ENCODE data around the gene GDF9. TPM values are rescaled to one million over a fixed set of nuclear protein-coding genes. Genes with fewer than 3 reads are reported as not detected.

The GDF9 gene
- total and polyA plus RNA-seq, 2 donors (not counting 3 experiments of a cell fraction or from before 2014, with no cell fraction given) = 0.07 TPM; not detected in 1

- no peak overlapping the region for H3K9ac ChIP-seq (replicated peaks; ENCODE audit: extremely low read depth, insufficient read depth, low read length)
- H4K20me1 ChIP-seq (replicated peaks; ENCODE audit: control insufficient read depth, extremely low read depth, insufficient read depth, low read length) = peaks cover 4% of the 10 kb centered on the region
- peaks cover 0 to 6% of the 10 kb centered on the region in 2 experiments for H3K36me3 ChIP-seq (ENCODE audit: control insufficient read depth in 2 of 2, extremely low read depth in 1 of 2, insufficient read depth in 2 of 2, low read length in 2 of 2)
- dilution Hi-C loops (cut with MboI; ENCODE audit: extremely low pct_ligation_motif_present, low sequenced_read_pairs) = no loop called here
- H3K9me1 ChIP-seq (replicated peaks; ENCODE audit: control insufficient read depth, extremely low read depth, insufficient read depth, low read length) = no peaks in the 10 kb centered on the region
- peaks cover 9% of the 10 kb centered on the region for H3K4me1 ChIP-seq (ENCODE audit: control insufficient read depth, extremely low read depth, insufficient read depth, low read length)
- DNase-seq (ENCODE audit: low read depth, low spot score) = peak; percentile 15
- H3K4me3 ChIP-seq (replicated peaks in 1 of 3; ENCODE audit: insufficient read depth in 1 of 3, low read depth in 1 of 3, low read length in 3 of 3) = no peak overlapping the region
- H2AFZ ChIP-seq (ENCODE audit: low read depth, low read length) = no peak overlapping the region
- ChIA-PET POLR2A (interaction anchor here (0.6 kb wide), 1 partner anchor 76 kb away, joined by 3 read pairs; no protein-coding TSS in a partner anchor), CTCF (no interaction called here)
- BruUV-seq (replicated peaks) = no TSS peak
- TF ChIP-seq FOS (IDR thresholded peaks at IDR 0.05; ENCODE audit: borderline replicate concordance, insufficient read depth, low read length) (peak; percentile 45), MYC (IDR thresholded peaks at IDR 0.05; ENCODE audit: low read depth, low read length) (no peak), POLR2AphosphoS5 (IDR thresholded peaks at IDR 0.05; ENCODE audit: insufficient read depth, low read depth, low read length) (no peak)
- H3K79me2 ChIP-seq (ENCODE audit: control insufficient read depth, insufficient read depth, low read length) = peaks cover 58% of the 10 kb centered on the region
- no peaks in the 10 kb centered on the region for H3K9me3 ChIP-seq (replicated peaks; ENCODE audit: control insufficient read depth, insufficient read depth, low read length)
- H3K27me3 ChIP-seq (ENCODE audit: control insufficient read depth in 2 of 2, insufficient read depth in 2 of 2, low read length in 2 of 2) = no peaks in the 10 kb centered on the region
- FAIRE-seq = no peak
- peak overlapping the region; percentile 12 for H3K27ac ChIP-seq (ENCODE audit: insufficient read depth, low read depth, low read length)
- no peak overlapping the region for H3K4me2 ChIP-seq (ENCODE audit: insufficient read depth, low read length)
- intact Hi-C loops (cut with micrococcal nuclease) = no loop called here
Observed at GRCh38 chr5:132915681-132916080, 49.4 kb upstream of the GDF9 start.

GRCh38 chr5:132909702-132910101, 43.4 kb upstream of the GDF9 start:
- TF ChIP-seq GATA2 (IDR thresholded peaks at IDR 0.05; ENCODE audit: insufficient read depth, insufficient read length, low read depth, low read length) = no peak
- no peak for TF ChIP-seq MYC (IDR thresholded peaks at IDR 0.05; ENCODE audit: low read depth, low read length)
- TF ChIP-seq JUN (IDR thresholded peaks at IDR 0.05; ENCODE audit: borderline replicate concordance, insufficient read depth, insufficient read length, low read depth) = no peak
- TF ChIP-seq POLR2AphosphoS5 (IDR thresholded peaks at IDR 0.05; ENCODE audit: insufficient read depth, low read depth, low read length) = no peak
- TF ChIP-seq POLR2A (IDR thresholded peaks at IDR 0.05; ENCODE audit: low read depth, low read length) = no peak
- no peak for TF ChIP-seq FOS (IDR thresholded peaks at IDR 0.05; ENCODE audit: borderline replicate concordance, insufficient read depth, low read length)
- TF ChIP-seq MAX (IDR thresholded peaks at IDR 0.05; ENCODE audit: insufficient read depth, insufficient read length) = no peak
- no peak for TF ChIP-seq EZH2 (IDR thresholded peaks at IDR 0.05; ENCODE audit: borderline replicate concordance, low read depth, low read length, severe bottlenecking)
- no peak for TF ChIP-seq CTCF (IDR thresholded peaks at IDR 0.05; ENCODE audit: extremely low read depth in 1 of 2, insufficient read depth in 1 of 2, low read depth in 1 of 2, low read length in 2 of 2)
- POLR2A ChIA-PET = no interaction called here
- peaks cover 44% of the 10 kb centered on the region for H3K79me2 ChIP-seq (ENCODE audit: control insufficient read depth, insufficient read depth, low read length)

More at GRCh38 chr5:132909702-132910101, 43.4 kb upstream of the GDF9 start:
- Histone ChIP-seq H3K9me3 (replicated peaks; ENCODE audit: control insufficient read depth, insufficient read depth, low read length) (no peaks in the 10 kb centered on the region), H3K9ac (replicated peaks; ENCODE audit: extremely low read depth, insufficient read depth, low read length) (no peak overlapping the region), H3K27me3 (ENCODE audit: control insufficient read depth in 2 of 2, insufficient read depth in 2 of 2, low read length in 2 of 2) (no peaks in the 10 kb centered on the region), H3K4me1 (ENCODE audit: control insufficient read depth, extremely low read depth, insufficient read depth, low read length) (peaks cover 23% of the 10 kb centered on the region), H4K20me1 (replicated peaks; ENCODE audit: control insufficient read depth, extremely low read depth, insufficient read depth, low read length) (no peaks in the 10 kb centered on the region), H3K4me3 (replicated peaks in 1 of 3; ENCODE audit: insufficient read depth in 1 of 3, low read depth in 1 of 3, low read length in 3 of 3) (no peak overlapping the region), H3K36me3 (ENCODE audit: control insufficient read depth in 2 of 2, extremely low read depth in 1 of 2, insufficient read depth in 2 of 2, low read length in 2 of 2) (peaks cover 0 to 9% of the 10 kb centered on the region in 2 experiments), H3K4me2 (ENCODE audit: insufficient read depth, low read length) (no peak overlapping the region), H3K9me1 (replicated peaks; ENCODE audit: control insufficient read depth, extremely low read depth, insufficient read depth, low read length) (no peaks in the 10 kb centered on the region), H2AFZ (ENCODE audit: low read depth, low read length) (no peak overlapping the region), H3K27ac (ENCODE audit: insufficient read depth, low read depth, low read length) (no peak overlapping the region)
- no TSS peak for BruUV-seq (replicated peaks)
- dilution Hi-C loops (cut with MboI; ENCODE audit: extremely low pct_ligation_motif_present, low sequenced_read_pairs) = no loop called here
- no peak for FAIRE-seq
- CTCF ChIA-PET = interaction anchor here (1.7 kb wide), 1 partner anchor 9 kb away, joined by 4 read pairs; no protein-coding TSS in a partner anchor
- intact Hi-C loops (cut with micrococcal nuclease) = loop anchor here (5.0 kb wide), 1 partner anchor 118 kb away; the partner anchor contains the start of gene ZCCHC10
- no peak for DNase-seq (ENCODE audit: low read depth, low spot score)

Measured in endothelial cell of umbilical vein (primary cell).